GM18498 (cell line): ENCODE measurements around the gene PDHA1.
A peak's percentile ranks its signal among the peaks of the same experiment; 100 is the strongest.

ENCODE experiments used
- ATAC-seq: cut with Tn5 transposase; IDR thresholded peaks from one replicate; pipeline ENCODE4 v1.9.1; 2021; ENCODE audit warnings: mild to moderate bottlenecking, moderate library complexity; ENCODE audit not compliant: unreplicated experiment

PDHA1 gene

GRCh38 chrX:19373351-19373891 lies 29.7 kb downstream of the PDHA1 start:
- ATAC-seq: no peak

- no peak for ATAC-seq
These were observed 31.8 kb downstream of the PDHA1 start for GRCh38 chrX:19375546-19375945.

- ATAC-seq: no peak
These were observed 34.1 kb downstream of the PDHA1 start for GRCh38 chrX:19377799-19378198.

GRCh38 chrX:19381326-19381725 lies 37.6 kb downstream of the PDHA1 start:
- ATAC-seq: no peak

GRCh38 chrX:19382555-19383145 lies 38.9 kb downstream of the PDHA1 start:
- peak; percentile 58 for ATAC-seq

- no peak for ATAC-seq
These were observed 43.0 kb downstream of the PDHA1 start for GRCh38 chrX:19386679-19387078.

GRCh38 chrX:19388064-19388679 lies 44.4 kb downstream of the PDHA1 start:
- no peak for ATAC-seq

- ATAC-seq: no peak
These were observed 45.0 kb downstream of the PDHA1 start for GRCh38 chrX:19388741-19389140.

GRCh38 chrX:19389227-19389845 lies 45.6 kb downstream of the PDHA1 start:
- ATAC-seq: no peak

- ATAC-seq: no peak
These were observed 48.4 kb downstream of the PDHA1 start for GRCh38 chrX:19392078-19392477.

- no peak for ATAC-seq
These were observed 49.0 kb downstream of the PDHA1 start for GRCh38 chrX:19392703-19393102.

GRCh38 chrX:19403696-19404095 lies 60.0 kb downstream of the PDHA1 start:
- no peak for ATAC-seq

GRCh38 chrX:19410259-19410658 lies 66.5 kb downstream of the PDHA1 start:
- no peak for ATAC-seq
